NCI-H82 treated with DMSO at 0.1 percent for 48 hours (cell line): ENCODE measurements around the gene ANKRD40CL.

Experiments used
- DNase-seq: peaks from one replicate; lab custom pipeline; 2025; ENCODE audit not compliant: unreplicated experiment; lab: John Stamatoyannopoulos, UW

ANKRD40CL gene

GRCh38 chr17:50719144-50719923 is 48.0 kb downstream of the ANKRD40CL start, which contains the start of gene LUC7L3:
TSS of gene LUC7L3 (plus strand) at chr17:50719603. CDS start at chr17:50719733, 130 bp downstream.
- peak; percentile 85 for DNase-seq

DNA sequence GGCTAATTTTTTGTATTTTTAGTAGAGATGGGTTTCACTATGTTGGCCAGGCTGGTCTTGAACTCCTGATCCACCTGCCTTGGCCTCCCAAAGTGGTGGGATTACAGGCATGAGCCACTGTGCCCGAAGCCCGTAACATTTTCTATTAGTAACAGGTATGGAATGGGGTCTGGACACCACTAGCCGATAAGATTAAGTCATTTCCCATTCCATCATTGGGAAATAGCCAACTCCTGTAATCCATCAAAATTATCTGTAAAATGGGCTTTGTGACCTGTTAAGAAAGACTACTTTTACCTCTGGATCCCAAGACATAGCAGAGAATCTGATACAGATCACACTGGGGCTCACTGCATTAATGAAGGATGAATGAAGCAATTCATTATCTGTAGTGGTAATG is 51.8 kb downstream of the ANKRD40CL start:
- DNase-seq, result no peak

DNA sequence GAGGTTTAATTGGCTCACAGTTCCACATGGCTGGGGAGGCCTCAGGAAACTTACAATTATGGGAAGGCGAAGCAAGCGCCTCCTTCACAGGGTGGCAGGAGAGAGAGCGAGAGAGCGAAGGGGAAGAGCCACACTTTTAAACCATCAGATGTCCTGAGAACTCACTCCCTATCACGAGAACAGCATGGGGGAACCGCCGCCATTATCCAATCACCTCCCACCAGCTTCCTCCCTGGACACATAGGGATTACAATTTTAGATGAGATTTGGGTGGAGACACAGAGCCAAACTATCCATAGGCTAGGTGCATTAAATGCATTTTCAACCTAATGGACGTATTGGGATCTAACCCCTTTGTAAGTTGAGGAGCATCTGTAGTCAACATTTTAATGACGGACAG is 54.7 kb downstream of the ANKRD40CL start:
- no peak for DNase-seq
